HG03432 (cell line): Measurements from ENCODE around the gene SIPA1L3.

Experiments
- ATAC-seq: cut with Tn5 transposase; IDR thresholded peaks from one replicate; pipeline ENCODE4 v1.9.1; 2021; ENCODE audit warnings: mild to moderate bottlenecking, moderate library complexity; ENCODE audit not compliant: unreplicated experiment

Gene SIPA1L3

GRCh38 chr19:38142176-38143035 lies 235.4 kb downstream of the SIPA1L3 start:
- no peak for ATAC-seq

- ATAC-seq: no peak
These were observed 236.8 kb downstream of the SIPA1L3 start for GRCh38 chr19:38143847-38144246.

GRCh38 chr19:38144667-38145066 lies 237.7 kb downstream of the SIPA1L3 start:
- no peak for ATAC-seq

GRCh38 chr19:38145623-38146022 lies 238.6 kb downstream of the SIPA1L3 start:
- ATAC-seq: no peak

- ATAC-seq: no peak
These were observed 241.3 kb downstream of the SIPA1L3 start for GRCh38 chr19:38148337-38148736.

GRCh38 chr19:38149661-38150061 lies 242.7 kb downstream of the SIPA1L3 start:
- ATAC-seq: no peak

- no peak for ATAC-seq
These were observed 244.2 kb downstream of the SIPA1L3 start for GRCh38 chr19:38151242-38151641.

GRCh38 chr19:38152461-38153379 lies 245.7 kb downstream of the SIPA1L3 start:
- ATAC-seq: no peak

GRCh38 chr19:38155453-38155852 lies 248.4 kb downstream of the SIPA1L3 start:
- no peak for ATAC-seq

- ATAC-seq: no peak
These were observed 251.7 kb downstream of the SIPA1L3 start for GRCh38 chr19:38158730-38159129.

- no peak for ATAC-seq
These were observed 255.1 kb downstream of the SIPA1L3 start for GRCh38 chr19:38162094-38162493.

- ATAC-seq: no peak
These were observed 255.6 kb downstream of the SIPA1L3 start for GRCh38 chr19:38162632-38163031.

GRCh38 chr19:38163419-38164290 lies 256.6 kb downstream of the SIPA1L3 start:
- no peak for ATAC-seq

GRCh38 chr19:38164526-38164925 lies 257.5 kb downstream of the SIPA1L3 start:
- no peak for ATAC-seq

- ATAC-seq: no peak
These were observed 258.3 kb downstream of the SIPA1L3 start for GRCh38 chr19:38165335-38165734.

GRCh38 chr19:38168637-38169036 lies 261.6 kb downstream of the SIPA1L3 start:
- no peak for ATAC-seq

GRCh38 chr19:38170334-38170733 lies 263.3 kb downstream of the SIPA1L3 start:
- no peak for ATAC-seq

GRCh38 chr19:38172001-38172400 lies 265.0 kb downstream of the SIPA1L3 start:
- no peak for ATAC-seq

- no peak for ATAC-seq
These were observed 266.5 kb downstream of the SIPA1L3 start for GRCh38 chr19:38173291-38174041.

GRCh38 chr19:38175422-38175821 lies 268.4 kb downstream of the SIPA1L3 start:
- ATAC-seq: no peak
